Astrocyte (in vitro differentiated cells and primary cell): ENCODE measurements around the gene GALNS.

Experiments used
- CTCF ChIP-seq: IDR thresholded peaks from 2 replicates; pipeline ENCODE4 v1.5.1; 2011; ENCODE audit warnings: low read depth, mild to moderate bottlenecking, inconsistent platforms, low read length, moderate library complexity; ENCODE audit not compliant: insufficient read depth
- EZH2 ChIP-seq: IDR thresholded peaks from 2 replicates; pipeline ENCODE4 v1.6.1; 2012; ENCODE audit warnings: mild to moderate bottlenecking, low read length, inconsistent platforms; ENCODE audit not compliant: insufficient read depth

- TF ChIP-seq CTCF, result no peak
- no peak for TF ChIP-seq EZH2
Measured at GRCh38 chr16:88817785-88818574, 38.8 kb downstream of the GALNS start.
